Heart right ventricle (tissue), 16 donors: Measurements from ENCODE around the gene DDC. TPM values are rescaled to one million over a fixed set of nuclear protein-coding genes. Genes with fewer than 3 reads are reported as not detected.
A peak's percentile ranks its signal among the peaks of the same experiment; 100 is the strongest.

Experiments
- ATAC-seq, 8 donors: fragments of 200-7000 bp; cut with Tn5 transposase; one replicate each; pipeline ENCODE4 v1.9.1; 2020; ENCODE audit warnings: mild to moderate bottlenecking in 8 of 8, moderate library complexity in 8 of 8, moderate number of reproducible peaks in 1 of 8
- DNase-seq, 2 donors: peaks; one replicate each; pipeline ENCODE4 v3.0.0-alpha.2; 2020
- H3K27ac ChIP-seq, 10 donors: fragments of 200-600 bp; sonication (generic) in 2 of 10; one replicate each; pipeline versions ENCODE4 v1.5.0 to v1.8.0; 2020 to 2022; ENCODE audit warnings: mild to moderate bottlenecking in 3 of 10
- H3K27me3 ChIP-seq, 7 donors: fragments of 200-600 bp; one replicate each; pipeline ENCODE4 v1.8.0; 2021 to 2022; ENCODE audit warnings: mild to moderate bottlenecking in 2 of 7
- H3K36me3 ChIP-seq, 9 donors: fragments of 200-600 bp; sonication (generic) in 1 of 9; one replicate each; pipeline versions ENCODE4 v1.5.0 to v1.8.0; 2020 to 2022; ENCODE audit warnings: mild to moderate bottlenecking in 2 of 9
- H3K4me1 ChIP-seq, 9 donors: fragments of 200-600 bp; sonication (generic) in 1 of 9; one replicate each; pipeline versions ENCODE4 v1.5.0 to v1.8.0; 2020 to 2022; ENCODE audit warnings: mild to moderate bottlenecking in 4 of 9
- H3K4me3 ChIP-seq, 10 donors: fragments of 200-600 bp; sonication (generic) in 2 of 10; one replicate each; pipeline versions ENCODE4 v1.5.0 to v1.8.0; 2020 to 2022; ENCODE audit warnings: mild to moderate bottlenecking in 7 of 10, moderate library complexity in 2 of 10
- H3K9me3 ChIP-seq, 11 donors: fragments of 200-600 bp in 10 of 11; sonication (generic) in 2 of 11; one replicate each; pipeline versions ENCODE4 v1.5.0 to v1.8.0; 2013 to 2022; ENCODE audit warnings: mild to moderate bottlenecking in 2 of 11, control low read depth in 1 of 11, moderate library complexity in 1 of 11
- WGBS, 2 donors: extraction: QIAGEN DNeasy Blood & Tissue Kit; methylation state at CpG; one replicate each; pipeline ENCODE4 v1.1.7; 2013; ENCODE audit warnings: inconsistent platforms in 1 of 2; 5-methylcytosine and 5-hydroxymethylcytosine counted together
- intact Hi-C, 10 donors: fragments of 100-400 bp; cut with DNase I; formaldehyde crosslinking; loops; one replicate each; pipeline versions ENCODE4 v1.11.1 to v1.14.2; 2022
- polyA plus RNA-seq, 2 donors: library from polyadenylated mRNA; stranded (reverse); fragments of 200-250 nt; gene quantifications; one replicate each; pipeline ENCODE4 v1.2.3, GENCODE V29; 2013
- total RNA-seq, 10 donors: library from RNA; stranded (reverse); fragmentation: NEBNext Ultra II Directional in 3 of 10; extraction: Animal tissue kit (Norgen Biotek cat#: 25700) in 3 of 10; gene quantifications; one replicate each; pipeline versions ENCODE4 v1.2.1 to v1.2.4, GENCODE V29; 2021 to 2023
- TF ChIP-seq, protein P1 (sequence below), 9 donors: fragments of 200-600 bp; sonication (generic) in 2 of 9; IDR thresholded peaks; one replicate each; pipeline versions ENCODE4 v1.5.0 to v1.8.0; 2021 to 2022; ENCODE audit warnings: antibody characterized with exemption in 9 of 9, mild to moderate bottlenecking in 5 of 9, moderate library complexity in 1 of 9
- donor health status: Arrhythmogenic right ventricular cardiomyopathy.
- donor health status: ischemic (EF 13 %, LVEDD 7.1; RV severe dilation, severe dysfunction).
- donor health status: healthy with polysubstance abuse.
- donor health status: DM: no; HTN: yes; CAD: no.
- donor health status: DM: no; HTN: no; CAD: no.
- donor health status: ischemic (EF 25% LVEDD 6.9; RV normal size, moderate dysfunction).
- donor health status: ischemic (EF 25% LVEDD 5.7; RV mildly dilated, moderate dysfunction).
- donor health status: healthy.
- donor health status: DM: yes; HTN: yes; CAD: no.
- donor health status: Ischemic cardiomyopathy.
- donor health status: ischemic (EF 35%, LVEDD 5.7; RV mildly dilated, moderate dysfunction).
- donor health status: nonischemic (EF 11% LVEDD 7.7; RV severe dilation, severe dysfunction).
- donor health status: DM: yes; HTN: yes; CAD: no.
- donor health status: PGD.
- donor health status: ischemic (EF 29% LVEDD 5.4; RV normal size, mild dysfunction).
- donor health status: nonischemic (EF 23%, LVEDD 6.1; RV moderate dilation, normal function).

The DDC gene
- total and polyA plus RNA-seq, 12 donors, result not detected

DNA sequence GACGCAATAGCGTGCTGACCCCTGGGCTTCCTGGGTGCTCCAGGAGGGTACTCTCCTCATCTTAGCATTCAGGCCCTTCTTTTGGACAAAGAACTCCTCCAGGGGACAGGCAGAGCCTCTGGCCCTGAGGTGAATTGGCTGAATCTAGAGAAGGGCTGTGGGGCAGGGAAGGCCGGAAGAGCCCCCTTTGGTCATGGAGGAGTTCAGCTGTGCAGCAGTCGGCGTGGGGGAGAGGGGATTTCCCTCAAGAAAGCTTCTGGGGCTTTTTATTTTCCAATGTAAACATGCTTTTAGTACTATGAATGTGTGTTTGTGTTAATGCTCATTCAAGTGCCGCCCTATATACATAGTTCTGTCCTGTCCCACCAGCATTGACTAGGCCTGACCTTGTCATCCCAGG is 153.9 kb downstream of the DDC start:
- Histone ChIP-seq H3K4me3 (no peak overlapping the region), H3K27ac (no peak overlapping the region), H3K36me3 (no peaks in the 10 kb centered on the region), H3K27me3 (peaks cover 0 to 18% (median 10%) of the 10 kb centered on the region in 7 donors), H3K9me3 (no peaks in the 10 kb centered on the region), H3K4me1 (peaks cover 0 to 37% (median 0%) of the 10 kb centered on the region in 9 donors)
- no peak for DNase-seq
- ATAC-seq, result no peak
- intact Hi-C loops, result loop anchor here in 3 of 10 donors (10.0 kb wide), 2 partner anchors 207 to 267 kb away; no protein-coding TSS in a partner anchor
- TF ChIP-seq, protein P1, sequence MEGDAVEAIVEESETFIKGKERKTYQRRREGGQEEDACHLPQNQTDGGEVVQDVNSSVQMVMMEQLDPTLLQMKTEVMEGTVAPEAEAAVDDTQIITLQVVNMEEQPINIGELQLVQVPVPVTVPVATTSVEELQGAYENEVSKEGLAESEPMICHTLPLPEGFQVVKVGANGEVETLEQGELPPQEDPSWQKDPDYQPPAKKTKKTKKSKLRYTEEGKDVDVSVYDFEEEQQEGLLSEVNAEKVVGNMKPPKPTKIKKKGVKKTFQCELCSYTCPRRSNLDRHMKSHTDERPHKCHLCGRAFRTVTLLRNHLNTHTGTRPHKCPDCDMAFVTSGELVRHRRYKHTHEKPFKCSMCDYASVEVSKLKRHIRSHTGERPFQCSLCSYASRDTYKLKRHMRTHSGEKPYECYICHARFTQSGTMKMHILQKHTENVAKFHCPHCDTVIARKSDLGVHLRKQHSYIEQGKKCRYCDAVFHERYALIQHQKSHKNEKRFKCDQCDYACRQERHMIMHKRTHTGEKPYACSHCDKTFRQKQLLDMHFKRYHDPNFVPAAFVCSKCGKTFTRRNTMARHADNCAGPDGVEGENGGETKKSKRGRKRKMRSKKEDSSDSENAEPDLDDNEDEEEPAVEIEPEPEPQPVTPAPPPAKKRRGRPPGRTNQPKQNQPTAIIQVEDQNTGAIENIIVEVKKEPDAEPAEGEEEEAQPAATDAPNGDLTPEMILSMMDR (IDR thresholded peaks at IDR 0.05), result no peak
- 83 to 92% methylated on average over 6 of the region's 6 CpGs for WGBS, 2 donors

- TF ChIP-seq, protein P1 (IDR thresholded peaks at IDR 0.05), result no peak
- H3K27ac ChIP-seq, result peak overlapping the region in 1 of 10 donors; percentile 56
- no peaks in the 10 kb centered on the region for H3K36me3 ChIP-seq
- no peak overlapping the region for H3K4me3 ChIP-seq
- no peaks in the 10 kb centered on the region for H3K9me3 ChIP-seq
- intact Hi-C loops, result loop anchor here in 3 of 10 donors (10.0 kb wide), 2 partner anchors 205 to 265 kb away; no protein-coding TSS in a partner anchor
- peaks cover 0 to 37% (median 0%) of the 10 kb centered on the region in 9 donors for H3K4me1 ChIP-seq
- H3K27me3 ChIP-seq, result peaks cover 0 to 30% (median 21%) of the 10 kb centered on the region in 7 donors
- DNase-seq (no peak), ATAC-seq (peak in 3 of 8 donors; percentile 10 to 37 (median 29))
- 82 to 89% methylated on average over 17 of the region's 17 CpGs for WGBS, 2 donors
Observed at GRCh38 chr7:50409856-50410745, 155.1 kb downstream of the DDC start.

Other genes with a start within 250 kb of the DDC start
- gene FIGNL1, start 115.1 kb downstream of the DDC start, total RNA-seq, result 1 to 10 TPM; 4.0 to 6.6 (median 5.1) TPM
- gene FIGNL1, start 115.1 kb downstream of the DDC start, polyA plus RNA-seq, result 1 to 10 TPM; 1.7 to 4.8 TPM
- gene GRB10, start 217.5 kb upstream of the DDC start, total RNA-seq, result 10 to 100 TPM; 25.5 to 48.7 (median 31.5) TPM
- gene GRB10, start 217.5 kb upstream of the DDC start, polyA plus RNA-seq, result 10 to 100 TPM; 13.2 to 22.5 TPM